ENCODE data around the gene VCP.

Gene VCP

GRCh38 chr9:35042891-35043545, 29.4 kb downstream of the VCP start:
- DNase-seq (ENCODE audit: low spot score): no peak
- no peak for TF ChIP-seq CTCF (IDR thresholded peaks at IDR 0.05; ENCODE audit: extremely low read depth, missing control alignments)

- no peak for DNase-seq (ENCODE audit: low spot score)
- no peak for TF ChIP-seq CTCF (IDR thresholded peaks at IDR 0.05; ENCODE audit: extremely low read depth, missing control alignments)
Observed at GRCh38 chr9:35042081-35042604, 30.3 kb downstream of the VCP start.

GRCh38 chr9:35035851-35036701, 36.3 kb downstream of the VCP start:
- no peak for TF ChIP-seq CTCF (IDR thresholded peaks at IDR 0.05; ENCODE audit: extremely low read depth, missing control alignments)
- peak; percentile 28 for DNase-seq (ENCODE audit: low spot score)

GRCh38 chr9:35033101-35033500, 39.3 kb downstream of the VCP start:
- TF ChIP-seq CTCF (IDR thresholded peaks at IDR 0.05; ENCODE audit: extremely low read depth, missing control alignments): no peak
- DNase-seq (ENCODE audit: low spot score): no peak

- DNase-seq (ENCODE audit: low spot score): no peak
- TF ChIP-seq CTCF (IDR thresholded peaks at IDR 0.05; ENCODE audit: extremely low read depth, missing control alignments): no peak
Observed at GRCh38 chr9:35029852-35030251, 42.6 kb downstream of the VCP start.

- TF ChIP-seq CTCF (IDR thresholded peaks at IDR 0.05; ENCODE audit: extremely low read depth, missing control alignments): no peak
- DNase-seq (ENCODE audit: low spot score): no peak
Observed at GRCh38 chr9:35029241-35029640, 43.2 kb downstream of the VCP start.

- no peak for TF ChIP-seq CTCF (IDR thresholded peaks at IDR 0.05; ENCODE audit: extremely low read depth, missing control alignments)
- no peak for DNase-seq (ENCODE audit: low spot score)
Observed at GRCh38 chr9:35028341-35028740, 44.1 kb downstream of the VCP start.
